ENCODE measurements around the gene SNTA1.

- no peak for TF ChIP-seq CTCF (IDR thresholded peaks at IDR 0.05; ENCODE audit: low read length)
- no peak for TF ChIP-seq EZH2 (IDR thresholded peaks at IDR 0.05; ENCODE audit: borderline replicate concordance, low read length)
Measured at GRCh38 chr20:33442136-33443005, 1.2 kb downstream of the SNTA1 start.
